ENCODE results near the gene RPS6KA6.

The RPS6KA6 gene

DNA sequence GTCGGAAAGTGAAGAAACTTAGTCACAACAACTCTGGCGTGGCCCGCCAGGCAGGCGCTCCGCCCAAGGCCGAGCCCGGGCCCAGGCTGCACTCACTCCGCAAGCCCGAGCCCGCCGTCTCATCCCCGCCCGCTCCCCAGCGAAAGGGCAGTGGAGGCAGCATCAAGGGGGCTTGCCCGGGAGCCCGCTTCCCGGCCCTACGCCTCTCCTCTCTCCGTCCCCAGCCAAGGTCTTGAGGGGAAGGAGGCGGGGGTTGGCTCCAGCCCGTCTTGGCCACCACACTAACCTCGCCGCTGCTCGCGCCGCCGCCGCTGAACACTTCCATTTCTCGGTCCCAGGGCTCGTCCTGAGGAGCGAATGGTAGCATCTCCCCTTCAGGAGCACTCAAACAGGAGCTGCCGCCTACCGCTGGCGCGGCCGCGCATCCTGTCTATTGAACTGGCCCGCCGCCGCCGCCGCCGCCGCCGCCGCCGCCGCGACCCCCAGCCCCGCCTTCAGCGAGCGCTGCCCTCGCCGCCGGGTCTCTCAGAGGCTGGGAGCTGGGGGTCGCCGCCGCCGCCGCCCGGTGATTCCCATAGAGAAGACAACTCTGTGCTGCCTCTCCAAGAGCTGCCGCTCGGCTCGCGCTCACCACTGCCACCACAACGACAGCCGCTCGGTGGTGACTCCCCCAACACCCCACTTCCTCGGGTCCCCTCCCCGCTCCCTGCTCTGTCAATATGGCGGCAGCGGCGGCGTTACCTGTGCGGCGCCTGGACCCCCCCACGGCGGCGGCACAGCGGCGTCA, at the start of gene RPS6KA6:
RPS6KA6 (minus strand) TSS at position 667 of the 787 bp plus-strand sequence; CDS start at position 367, 300 bp downstream.
- DNase-seq (ENCODE audit: low spot score): no peak

DNA sequence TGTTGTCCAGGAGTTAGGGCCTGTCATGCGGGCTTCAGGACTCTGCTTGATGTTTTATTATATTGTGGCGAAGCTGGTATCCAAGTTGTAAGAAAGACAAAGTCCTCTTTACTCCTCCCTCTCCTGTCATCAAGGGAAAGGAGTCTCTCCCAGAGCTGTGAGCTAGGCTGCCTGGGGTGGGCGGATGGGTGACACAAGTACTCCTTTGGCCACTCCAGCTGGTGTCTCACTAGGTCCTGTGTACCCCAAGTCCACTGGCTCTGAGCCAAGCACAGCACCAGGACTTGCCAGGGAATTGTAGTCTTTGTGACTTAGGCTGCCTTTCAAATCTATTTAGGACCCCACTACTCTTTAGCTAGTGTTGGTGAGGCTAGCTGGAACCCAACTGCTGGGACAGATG, 36.7 kb upstream of the RPS6KA6 start:
- no peak for DNase-seq (ENCODE audit: low spot score)

DNA sequence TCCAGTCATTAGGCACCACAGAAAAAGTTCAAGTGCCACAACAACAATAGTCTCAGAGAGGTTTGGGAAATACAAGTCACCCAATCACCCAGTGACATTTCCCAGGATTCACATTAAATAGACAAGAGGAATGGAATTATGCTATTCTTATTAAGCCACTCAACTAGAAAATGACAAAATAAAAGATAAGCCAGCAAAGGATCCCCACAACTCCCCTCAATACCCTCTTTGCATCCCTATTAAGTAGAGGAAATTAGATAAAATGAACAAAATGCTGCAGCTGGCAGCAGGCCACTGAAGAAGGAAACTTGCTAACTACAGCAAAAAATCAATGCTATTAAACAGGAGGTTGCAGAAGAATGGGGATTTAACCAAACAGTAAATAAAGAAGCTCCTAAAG, 35.3 kb upstream of the RPS6KA6 start:
- no peak for DNase-seq (ENCODE audit: low spot score)

DNA sequence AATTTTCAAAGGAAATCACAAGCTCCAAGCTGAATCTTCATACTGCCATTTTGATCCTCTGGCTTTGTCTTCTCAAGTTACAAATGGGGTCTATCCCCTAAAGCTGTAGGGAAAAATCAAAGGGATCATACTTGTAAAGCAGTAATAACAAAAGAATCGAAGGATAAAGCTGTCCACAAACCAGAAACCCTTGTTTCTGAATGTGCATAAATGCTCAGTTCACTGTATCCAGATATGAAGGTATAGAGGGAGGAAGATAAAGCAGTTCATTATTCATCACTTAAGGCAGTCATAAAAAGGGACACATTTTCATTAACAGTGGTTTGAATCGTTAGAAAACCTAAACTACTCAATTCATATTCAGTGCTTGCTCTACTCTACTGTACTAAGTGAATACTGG, 33.2 kb upstream of the RPS6KA6 start:
- DNase-seq (ENCODE audit: low spot score): no peak

DNA sequence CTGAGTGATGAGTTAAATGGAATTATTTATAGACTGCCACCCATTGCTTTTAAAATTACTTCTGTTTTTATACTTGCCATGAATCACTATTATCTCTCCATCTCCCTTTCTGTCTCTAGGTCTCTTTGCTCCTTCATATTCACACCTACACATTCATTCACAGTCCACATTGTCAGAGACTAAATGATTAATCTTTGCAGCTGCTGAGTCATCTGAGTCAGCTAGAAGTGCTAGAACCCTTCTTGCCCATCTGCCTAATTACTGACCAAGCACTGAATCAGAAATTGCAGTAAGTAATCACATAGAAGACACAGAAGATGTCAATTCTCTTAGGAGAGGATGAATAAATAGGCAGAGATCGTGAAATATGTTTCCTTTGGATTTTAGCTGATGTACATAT, 31.6 kb upstream of the RPS6KA6 start:
- no peak for DNase-seq (ENCODE audit: low spot score)

DNA sequence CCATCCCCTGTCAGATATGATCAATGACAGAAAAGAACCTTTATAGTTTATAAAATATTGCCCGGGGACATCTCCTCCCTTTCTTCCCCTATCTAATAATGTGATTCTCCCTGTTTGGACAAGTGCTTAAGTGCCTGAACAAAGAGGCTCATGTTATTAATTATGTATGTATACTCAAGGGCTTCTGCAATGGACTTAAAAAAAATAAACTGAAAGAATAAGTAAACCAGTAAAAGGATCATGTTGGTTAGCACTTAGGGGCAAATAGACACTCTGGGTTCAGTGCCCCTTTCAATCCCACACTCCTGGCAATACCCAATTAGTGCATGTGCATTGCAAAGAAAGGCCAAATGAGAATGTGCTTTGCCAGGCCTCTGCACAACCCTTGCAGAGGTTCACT, 30.7 kb upstream of the RPS6KA6 start:
- DNase-seq (ENCODE audit: low spot score): no peak

DNA sequence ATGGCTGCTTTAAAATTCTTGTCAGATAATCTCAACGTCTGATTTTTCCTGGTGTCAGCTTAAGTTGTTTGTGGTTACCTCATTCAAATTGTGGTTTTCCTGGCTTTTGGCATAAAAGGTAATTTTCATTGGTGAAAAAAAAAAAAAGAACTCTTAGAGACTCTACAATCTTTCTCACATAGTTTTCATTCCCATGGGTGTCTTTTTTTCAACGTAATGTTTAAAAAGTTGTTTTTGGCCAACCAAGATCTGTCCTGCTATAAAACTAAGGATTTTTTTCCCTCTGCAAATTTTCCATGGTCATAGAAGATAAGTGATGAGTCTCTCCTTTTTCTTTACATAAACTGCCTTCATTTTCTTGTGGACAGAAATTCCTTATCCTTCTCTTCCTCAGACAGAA, 28.9 kb upstream of the RPS6KA6 start:
- DNase-seq (ENCODE audit: low spot score): no peak

DNA sequence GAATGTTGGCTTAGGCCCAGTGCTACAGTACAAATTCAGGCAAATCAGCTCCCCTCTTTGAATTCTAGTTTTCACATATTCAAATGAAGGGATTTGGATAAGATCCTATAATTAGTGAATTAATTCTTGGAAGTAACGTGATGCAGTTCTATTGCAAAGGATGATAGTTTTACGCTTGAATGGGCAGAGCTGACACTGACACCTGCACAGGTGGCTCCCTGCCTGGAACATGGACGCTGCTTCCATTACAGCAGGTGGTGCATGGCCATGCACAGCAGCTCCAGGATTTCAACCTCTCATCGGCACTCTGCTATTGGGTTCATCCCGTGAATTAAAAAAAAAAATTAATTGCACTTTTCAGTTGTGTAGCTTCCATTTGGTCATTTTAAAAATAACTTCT, 28.4 kb upstream of the RPS6KA6 start:
- no peak for DNase-seq (ENCODE audit: low spot score)

DNA sequence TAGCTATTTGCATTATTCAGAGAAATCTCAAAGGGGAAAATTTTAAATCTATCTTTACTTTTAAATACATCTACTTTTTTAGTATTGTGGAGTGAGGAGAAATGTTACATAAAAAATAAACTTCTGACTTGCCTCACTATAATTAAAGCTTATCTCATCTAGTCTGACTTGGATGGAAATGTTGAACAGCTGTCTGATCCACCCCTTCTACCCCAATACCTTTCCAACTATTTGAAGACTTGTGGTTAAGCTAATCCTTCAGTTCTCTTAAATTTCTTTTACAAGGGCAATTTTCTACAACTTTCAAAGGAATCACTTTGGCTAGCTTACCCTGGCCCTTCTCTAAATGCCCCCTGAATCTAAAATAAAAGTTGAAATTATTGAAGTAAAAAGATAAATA, 17.3 kb upstream of the RPS6KA6 start:
- no peak for DNase-seq (ENCODE audit: low spot score)

DNA sequence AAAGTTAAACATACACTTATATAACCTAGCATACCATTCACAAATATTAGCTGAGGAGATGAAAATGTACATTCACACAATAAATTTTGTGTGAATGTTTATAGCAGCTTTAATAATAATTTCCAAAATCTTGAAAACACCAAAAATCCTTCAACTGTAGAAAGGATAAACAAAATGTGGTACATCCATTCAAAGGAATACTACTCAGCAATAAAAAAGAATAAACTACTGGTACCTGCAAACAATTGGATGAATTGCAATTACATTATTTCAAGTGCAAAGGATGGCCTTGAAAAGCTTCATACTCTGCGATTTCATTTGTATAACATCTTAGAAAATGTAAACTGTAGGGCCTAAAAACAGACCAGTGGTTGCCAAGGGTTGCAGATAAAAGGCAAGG, 11.7 kb upstream of the RPS6KA6 start:
- no peak for DNase-seq (ENCODE audit: low spot score)

DNA sequence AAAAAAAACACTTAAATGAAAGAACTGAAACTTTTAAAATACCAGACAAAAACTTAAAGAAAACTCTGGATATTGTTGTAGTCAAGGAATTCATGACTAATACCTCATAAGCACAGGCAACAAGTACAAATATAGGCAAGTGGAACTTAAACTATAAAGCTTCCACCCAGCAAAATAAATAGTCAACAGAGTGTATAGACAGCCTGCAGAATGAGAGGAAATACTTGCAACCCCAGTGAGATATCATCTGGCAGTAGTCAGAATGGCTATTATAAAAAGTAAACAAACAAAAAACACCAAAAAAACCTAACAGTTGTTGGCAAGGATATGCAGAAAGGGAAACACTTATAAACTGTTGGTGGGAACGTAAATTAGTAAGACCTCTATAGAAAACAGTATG, 9.6 kb upstream of the RPS6KA6 start:
- DNase-seq (ENCODE audit: low spot score): no peak

DNA sequence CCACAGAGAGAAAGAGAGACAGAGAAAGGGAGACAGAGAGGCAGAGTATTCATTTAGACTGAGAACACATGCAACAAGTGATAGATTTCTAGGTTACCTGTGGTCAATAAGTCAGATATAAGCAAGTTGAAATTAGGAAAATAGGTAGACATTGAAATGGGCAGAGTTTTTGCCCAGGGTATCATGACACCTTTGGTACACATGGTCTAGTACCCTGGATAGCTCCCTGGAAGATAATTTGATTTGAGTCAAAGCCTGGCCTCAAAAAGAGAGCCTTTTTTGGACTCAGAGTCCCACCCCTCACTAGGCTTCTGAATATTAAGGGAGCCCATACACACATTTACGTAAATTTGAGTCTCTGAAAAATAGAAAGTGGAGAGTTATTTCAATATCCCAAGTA, 4.0 kb upstream of the RPS6KA6 start:
- no peak for DNase-seq (ENCODE audit: low spot score)

DNA sequence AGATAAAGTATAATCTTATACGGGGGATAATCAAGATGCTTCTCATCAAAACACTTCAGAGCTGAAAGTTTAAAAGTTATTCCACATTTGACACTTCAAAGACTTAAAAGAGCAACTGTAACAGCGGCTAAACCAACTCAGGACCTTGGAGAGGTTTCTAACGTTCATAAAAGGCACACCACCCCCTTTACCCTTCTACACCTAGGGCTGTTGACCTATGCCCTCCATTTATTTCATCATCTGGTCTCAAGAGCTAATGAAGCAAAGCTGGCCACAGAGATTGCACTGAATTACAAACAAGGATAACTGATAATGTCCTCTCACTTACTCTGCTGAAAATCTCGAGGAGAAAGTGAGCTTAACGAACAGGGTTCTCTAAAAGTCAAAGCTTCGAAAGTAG, 1.1 kb upstream of the RPS6KA6 start:
- no peak for DNase-seq (ENCODE audit: low spot score)

DNA sequence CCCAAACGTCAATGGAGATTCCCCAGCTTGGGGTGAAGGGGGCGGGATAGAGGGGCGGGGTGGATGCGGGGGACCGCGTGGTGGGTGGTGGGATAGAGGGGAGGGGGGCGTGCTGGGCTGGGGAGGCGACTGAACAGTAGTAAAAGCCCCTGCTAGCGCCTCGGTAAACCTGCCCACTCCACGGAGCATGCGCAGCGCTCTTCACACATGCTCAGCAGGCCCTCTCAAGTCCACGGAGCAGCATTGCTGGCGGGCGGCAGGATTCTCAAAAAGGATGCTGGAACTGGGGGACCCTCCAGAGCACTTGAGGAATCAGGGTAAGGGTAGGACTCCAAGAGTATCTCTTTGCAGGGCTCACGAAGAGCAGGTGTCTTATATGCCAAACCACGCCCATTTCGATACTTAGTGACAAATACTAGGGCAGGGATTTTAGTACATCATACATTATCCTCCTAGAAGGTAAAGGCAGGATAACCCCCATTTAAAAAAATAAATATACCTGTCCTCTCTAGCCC, 378 bp upstream of the RPS6KA6 start:
- DNase-seq (ENCODE audit: low spot score): no peak

DNA sequence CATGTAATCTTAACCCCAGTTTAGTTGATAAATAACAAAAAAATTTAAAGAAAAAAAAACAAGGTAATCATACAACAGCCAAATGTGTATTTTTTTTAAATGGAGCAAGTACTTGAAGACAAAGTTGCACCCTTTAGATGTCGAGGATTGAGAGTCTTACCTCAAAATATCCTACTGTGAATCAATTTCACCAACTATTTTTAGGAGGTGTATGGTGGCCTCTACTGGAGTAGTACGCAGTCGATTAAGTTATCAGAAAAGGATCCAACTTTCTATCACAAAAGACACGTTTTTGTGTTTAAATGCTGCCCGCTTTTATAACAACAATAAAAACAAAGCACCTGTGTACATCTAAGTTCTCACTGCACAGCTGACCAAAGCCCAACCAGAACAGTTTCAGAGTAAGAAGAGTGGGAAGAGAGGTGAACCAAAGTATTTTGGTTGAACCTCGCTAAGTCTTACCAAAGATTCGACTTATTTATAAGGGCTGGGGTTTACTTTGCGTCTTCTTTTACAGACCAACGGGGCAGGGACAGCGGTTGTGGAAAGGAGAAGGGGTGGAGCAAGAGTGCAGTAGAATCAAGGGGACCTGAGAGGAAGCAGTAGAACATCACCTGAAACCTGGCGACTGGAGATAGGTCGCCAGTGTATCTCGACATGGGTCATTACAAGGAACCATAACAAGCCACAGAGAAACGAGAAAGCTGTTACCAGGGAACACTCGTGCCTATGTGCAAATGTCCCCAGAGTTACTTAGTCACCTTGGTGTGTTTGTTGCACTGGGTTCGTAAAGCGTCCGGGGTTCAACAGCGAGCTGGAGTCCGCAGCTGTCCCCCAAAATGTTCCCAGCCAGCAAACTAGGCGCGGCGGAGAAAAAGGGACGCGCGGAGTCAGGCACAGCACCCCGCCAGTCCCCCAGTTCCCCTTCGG, 1.1 kb downstream of the RPS6KA6 start:
- DNase-seq (ENCODE audit: low spot score): no peak

DNA sequence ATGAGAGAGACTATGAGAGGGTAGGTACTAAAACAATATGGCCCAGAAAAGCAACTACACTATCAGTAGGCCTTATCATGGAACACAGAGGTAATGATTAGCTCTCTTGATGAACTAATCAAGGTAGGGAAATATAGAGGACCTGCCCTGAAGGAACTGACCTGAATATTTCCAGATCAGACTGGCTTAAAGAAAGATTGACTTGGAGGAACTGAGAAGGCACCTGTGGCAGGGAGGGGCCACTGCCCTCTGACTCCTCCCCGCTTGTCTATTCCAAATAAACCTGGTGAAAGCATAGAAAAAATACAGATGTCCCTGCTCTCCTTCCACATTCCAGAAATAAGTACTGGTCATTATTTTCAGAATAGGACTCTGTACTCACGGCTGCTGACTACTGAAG, 5.5 kb downstream of the RPS6KA6 start:
- no peak for DNase-seq (ENCODE audit: low spot score)

DNA sequence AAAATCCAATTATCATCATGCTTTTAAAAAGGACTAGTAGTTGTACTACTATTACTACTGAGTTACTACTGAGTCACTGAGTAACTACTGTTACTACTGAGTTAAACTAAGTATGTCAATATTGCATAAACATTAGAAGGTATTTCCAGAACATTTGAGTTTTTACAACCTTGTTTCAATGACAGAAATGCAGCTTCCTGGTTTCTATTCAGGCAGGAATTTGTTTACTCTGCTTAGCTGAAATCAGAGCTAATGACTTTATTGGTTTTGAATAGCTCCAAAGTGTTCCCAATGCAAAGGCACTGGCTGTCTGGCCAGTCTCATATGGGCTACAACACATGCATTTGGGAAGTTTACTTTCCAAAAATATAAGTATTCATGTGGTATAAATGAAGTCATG, 12.0 kb downstream of the RPS6KA6 start:
- DNase-seq (ENCODE audit: low spot score): no peak

DNA sequence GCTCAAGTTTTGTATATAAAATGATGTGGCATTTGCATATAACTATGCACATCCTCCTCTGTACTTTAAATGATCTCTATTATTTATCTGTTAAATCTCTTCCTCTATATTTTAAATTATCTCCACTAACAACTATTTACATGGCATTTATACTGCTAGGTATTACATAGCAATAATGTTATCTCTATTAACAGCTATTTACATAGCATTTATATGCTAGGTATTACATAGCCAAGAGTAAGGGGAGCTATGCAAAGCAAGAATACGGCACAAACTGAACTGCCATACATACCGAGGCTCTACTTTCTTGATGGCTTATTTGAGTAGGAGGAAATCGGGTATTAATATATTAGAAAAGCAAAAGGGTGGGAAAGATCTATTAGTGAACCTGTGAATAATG, 12.7 kb downstream of the RPS6KA6 start:
- no peak for DNase-seq (ENCODE audit: low spot score)

DNA sequence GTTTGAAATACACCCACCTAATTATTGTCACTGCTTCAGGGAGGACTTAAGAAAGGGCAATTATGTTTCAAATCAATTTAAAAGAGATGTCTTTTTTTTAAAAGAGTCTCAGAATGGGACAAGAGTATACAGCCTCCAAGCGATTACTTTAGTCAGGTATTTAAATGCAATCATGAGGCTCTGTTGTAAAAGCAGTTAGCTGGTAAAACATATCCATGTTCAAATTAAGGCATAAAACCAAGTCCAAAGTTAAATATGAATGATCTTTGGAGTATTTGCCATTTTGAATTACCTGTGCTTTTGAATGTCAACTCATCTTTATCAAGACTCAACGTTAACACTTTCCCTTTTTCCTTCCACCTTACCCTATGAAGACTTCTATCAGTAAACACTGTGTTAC, 13.7 kb downstream of the RPS6KA6 start:
- no peak for DNase-seq (ENCODE audit: low spot score)

DNA sequence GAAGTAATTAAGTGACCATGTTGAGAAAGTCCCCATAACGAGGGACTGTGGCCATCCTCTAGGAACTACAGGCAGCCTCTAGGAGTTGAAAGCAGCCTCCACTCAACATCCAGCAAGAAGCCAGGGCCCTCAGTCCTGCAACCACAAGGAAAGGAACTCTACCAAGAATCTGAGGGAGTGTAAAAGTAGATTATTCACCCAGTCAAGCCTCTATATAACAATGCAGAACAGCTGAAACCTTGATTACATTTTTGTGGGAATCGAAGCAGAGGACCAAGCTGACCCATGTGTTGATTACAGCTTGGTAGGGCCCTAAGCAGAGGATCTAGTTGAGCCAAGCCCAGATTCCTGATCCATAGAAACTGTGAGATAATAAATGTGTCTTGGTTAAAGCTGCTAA, 17.1 kb downstream of the RPS6KA6 start:
- DNase-seq (ENCODE audit: low spot score): no peak

DNA sequence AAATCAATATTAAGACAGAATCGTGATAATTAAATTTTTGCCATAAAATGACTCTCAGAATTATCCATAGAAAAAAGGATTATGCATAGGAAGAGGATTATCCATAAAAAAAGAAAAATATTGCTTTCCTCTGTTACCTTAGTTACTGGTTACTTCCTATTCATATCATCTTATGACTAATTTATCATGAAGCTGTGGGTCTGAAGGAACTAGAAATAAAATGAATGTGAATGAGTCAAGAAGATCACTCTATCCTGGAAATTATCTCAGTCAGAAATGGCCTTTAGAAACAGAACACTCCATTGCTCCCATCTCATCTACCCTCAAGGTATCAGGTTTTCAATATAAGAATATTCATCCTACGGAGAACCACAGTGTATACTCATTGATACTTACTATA, 19.4 kb downstream of the RPS6KA6 start:
- DNase-seq (ENCODE audit: low spot score): no peak

DNA sequence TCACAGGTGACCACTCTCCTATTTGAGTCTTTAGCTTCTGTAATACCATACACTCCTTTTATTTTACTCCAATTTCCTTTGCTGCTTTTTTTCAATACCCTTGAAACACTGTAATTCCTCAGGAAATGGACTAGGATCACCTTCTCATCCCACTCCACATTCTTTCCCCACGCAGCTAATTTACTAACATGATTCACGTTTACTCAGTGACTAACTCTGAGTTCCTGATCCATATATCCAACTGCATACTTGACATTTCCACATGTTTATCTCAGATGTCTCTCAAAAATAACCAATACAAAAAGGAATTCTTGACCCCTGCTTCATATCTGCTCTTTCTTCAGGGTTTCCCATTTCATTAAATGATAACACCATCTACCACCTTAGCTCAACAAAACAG, 19.9 kb downstream of the RPS6KA6 start:
- DNase-seq (ENCODE audit: low spot score): no peak

DNA sequence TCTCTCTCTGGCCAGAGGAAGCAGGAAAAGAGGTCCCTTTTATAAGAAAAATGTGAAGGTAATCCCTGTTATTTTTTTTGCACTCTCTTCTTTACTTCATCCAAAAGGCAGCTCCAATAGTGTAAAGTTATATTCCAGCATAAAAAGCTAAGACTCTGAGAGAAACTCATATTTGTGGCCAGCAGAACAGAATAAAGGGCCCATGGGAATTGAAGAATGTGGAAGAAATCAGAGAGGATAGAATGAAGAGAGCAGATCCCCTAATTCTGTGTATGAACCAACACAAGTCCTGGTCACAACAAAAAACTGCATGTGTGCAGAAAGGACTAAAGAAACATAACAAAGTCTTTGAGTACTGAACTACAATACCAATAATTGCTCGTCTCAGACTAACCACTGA, 22.3 kb downstream of the RPS6KA6 start:
- DNase-seq (ENCODE audit: low spot score): no peak
